Eye (tissue), 1 donor: ENCODE results near the gene TRIL.
A peak's percentile ranks its signal among the peaks of the same experiment; 100 is the strongest.

ENCODE experiments used
- DNase-seq: peaks from one replicate; pipeline ENCODE4 v3.0.0-alpha.2; 2015

Gene TRIL

DNA sequence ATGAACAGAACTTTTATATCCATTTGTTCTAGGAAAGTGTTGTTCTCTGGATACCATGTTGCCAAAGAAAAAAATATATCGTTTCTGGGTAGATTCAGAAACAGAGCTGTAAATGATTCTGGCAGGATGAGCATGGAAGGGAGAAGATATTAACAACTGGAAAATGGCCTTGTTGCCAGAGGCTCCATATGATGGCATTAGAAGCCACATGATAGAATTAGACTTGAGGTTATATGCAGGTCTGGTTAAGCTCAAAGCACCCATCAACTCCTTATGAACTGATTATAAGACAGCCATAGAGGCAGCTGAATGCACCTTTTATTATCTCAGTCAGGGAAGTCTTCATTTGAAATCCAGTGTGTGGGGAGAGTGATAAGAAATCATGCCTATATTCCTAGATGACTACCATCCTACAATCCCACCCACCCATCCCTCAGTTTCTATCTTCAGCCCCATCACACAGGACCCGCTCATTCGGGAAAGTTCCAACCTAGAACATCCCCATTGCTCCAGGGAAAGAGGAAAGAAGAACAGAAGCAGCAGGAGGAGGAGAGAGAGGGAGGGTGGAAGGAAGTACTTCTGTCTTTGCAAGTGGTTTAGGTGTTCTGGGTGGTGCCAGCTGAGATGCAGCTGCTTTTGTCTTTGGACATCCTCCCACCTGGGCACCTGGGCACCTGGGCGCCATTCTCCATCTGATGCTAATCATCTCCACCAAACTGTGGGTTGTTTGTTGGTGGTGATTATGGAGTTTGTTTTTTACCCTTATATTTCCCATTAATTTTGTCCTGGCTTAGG is 25.5 kb upstream of the TRIL start:
- DNase-seq, result no peak

DNA sequence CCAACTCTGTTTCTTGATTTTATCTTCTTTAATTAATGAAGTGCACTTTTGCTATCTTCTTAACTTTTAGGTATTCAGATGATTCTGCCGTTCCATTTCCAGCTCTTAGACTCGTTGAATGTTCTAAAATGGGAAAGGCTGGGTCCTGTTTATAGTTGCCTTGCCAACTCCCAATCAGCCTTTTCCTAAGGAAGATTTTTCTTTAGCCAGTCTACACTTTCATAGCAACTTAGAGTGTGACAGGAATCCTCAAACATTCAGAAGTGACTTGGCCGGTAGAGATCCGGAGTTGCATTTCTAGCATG is 23.0 kb upstream of the TRIL start:
- DNase-seq, result no peak

DNA sequence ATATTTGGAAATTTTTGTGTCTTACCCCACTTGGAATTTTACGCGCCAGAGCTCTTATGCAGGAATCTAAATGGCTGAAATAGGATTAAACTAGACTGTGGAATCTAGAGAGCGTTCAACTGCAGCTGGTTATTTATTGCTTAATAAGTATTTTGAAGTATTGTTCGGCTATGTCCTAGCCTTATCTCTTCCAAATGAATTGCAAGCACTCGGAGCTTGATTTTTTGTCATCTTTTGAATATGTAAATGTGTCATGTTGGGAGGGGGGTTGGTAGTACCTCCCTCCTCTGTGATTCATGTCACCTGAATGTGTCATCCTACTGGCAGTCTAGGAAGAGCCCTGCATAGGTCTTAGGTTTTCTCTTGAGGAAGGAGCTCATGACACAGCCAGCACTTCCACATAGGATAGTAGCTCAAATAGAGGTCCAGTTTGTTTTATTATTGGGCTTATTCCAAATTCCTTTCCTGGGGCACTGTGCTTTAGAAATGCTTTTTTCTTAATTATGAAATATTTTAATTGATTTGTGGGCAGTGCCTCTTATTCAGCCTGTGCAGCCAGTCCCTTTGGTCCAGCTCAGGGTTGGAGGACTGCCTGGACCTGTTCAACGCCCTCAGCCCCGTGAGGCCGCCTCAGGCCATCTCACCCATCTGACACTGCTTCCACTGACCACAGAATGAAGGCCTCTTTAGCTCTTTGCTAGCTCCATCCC is 22.5 kb upstream of the TRIL start:
- DNase-seq, result no peak

DNA sequence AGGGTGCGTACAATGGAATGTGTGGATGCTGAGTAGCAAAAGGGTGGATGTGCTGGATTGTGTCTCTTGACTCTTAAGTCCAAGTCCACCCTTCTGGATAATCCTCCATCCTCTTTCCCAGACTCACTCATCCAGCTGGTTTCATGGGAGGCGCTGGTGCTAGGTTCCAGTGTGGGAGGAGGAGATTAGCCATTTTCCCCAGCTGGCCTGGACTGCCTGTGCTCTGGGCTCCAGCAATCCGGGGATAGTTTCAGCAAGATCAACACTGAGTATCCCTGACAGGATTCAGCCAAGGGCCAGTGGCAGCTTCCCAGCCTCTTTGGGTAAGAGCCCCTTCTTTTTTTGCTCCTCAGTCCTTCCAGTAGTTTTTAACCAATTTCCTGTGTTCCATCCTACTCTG is 21.6 kb upstream of the TRIL start:
- DNase-seq, result no peak

DNA sequence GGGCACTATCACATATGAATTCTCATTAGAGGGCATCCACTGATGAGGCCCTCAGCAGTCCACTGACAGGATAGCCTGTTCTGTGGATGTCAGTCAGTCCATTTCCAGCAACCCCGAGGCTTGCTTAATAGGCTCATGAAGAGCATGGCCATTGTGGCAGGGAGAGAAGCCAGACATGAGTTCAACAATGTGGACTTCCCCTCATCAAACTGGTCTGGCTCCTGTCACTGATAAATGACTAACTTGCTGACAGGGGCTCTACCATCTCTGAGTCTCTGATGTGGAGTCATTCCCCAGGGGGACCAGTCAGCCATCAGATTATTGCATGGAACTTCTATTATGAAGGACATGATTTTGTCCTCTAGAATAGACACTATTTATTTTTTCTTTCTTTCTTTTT is 19.8 kb upstream of the TRIL start:
- no peak for DNase-seq

DNA sequence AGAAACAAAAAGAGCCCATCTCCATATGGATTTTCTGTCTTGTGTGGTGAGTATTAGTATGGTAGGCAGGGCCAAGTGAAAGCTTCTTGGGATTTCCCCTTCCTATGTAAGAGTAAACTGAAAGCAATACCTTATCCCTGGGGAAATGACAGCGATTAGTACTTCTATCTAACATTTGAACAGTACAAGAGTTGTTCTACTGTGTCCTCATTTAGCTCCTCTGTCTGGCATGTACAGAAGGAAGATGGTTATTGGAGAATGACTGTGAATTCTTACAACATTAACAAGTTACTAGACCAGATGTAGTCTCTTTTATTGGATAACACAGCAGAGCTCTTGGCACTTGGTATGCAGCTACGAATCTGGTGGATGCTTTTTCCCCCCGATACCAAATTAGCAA is 17.9 kb upstream of the TRIL start:
- DNase-seq, result no peak

DNA sequence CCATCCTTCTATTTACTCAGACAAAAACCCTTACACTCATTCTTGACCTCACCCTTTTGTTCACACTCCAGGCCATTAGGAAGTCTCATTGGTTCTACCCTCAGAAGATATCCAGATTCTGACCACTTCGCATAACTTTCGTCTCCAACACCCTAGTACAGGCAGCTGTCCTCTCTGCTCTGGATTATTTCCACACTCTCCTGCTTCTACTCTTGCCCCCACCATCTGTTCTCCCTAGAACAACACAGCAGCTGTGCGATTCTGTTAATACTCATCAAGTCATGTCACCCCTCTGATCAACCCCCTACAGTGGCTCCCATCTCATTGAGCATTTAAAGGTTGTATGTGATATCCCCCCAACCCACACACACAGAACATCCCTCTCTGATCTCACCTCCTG is 15.5 kb upstream of the TRIL start:
- no peak for DNase-seq

DNA sequence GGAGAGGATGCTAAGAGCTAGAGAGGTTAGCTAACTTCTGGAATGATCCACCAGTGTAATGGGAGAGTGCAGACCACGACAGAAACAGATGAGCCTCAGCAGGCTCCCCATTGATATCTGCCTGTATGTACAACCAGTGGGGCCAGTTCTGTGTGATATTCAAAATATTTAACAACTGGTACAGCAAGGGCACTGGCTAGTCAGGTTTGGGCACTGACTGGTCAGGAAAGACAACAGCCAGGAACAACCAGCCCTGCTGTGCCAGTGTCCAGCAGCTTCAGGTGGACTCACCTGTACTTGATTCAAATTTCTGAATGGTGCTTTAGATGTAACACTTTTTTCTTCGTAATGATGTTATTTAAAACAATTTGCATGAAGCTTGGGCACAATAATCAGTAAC is 5.9 kb upstream of the TRIL start:
- no peak for DNase-seq

DNA sequence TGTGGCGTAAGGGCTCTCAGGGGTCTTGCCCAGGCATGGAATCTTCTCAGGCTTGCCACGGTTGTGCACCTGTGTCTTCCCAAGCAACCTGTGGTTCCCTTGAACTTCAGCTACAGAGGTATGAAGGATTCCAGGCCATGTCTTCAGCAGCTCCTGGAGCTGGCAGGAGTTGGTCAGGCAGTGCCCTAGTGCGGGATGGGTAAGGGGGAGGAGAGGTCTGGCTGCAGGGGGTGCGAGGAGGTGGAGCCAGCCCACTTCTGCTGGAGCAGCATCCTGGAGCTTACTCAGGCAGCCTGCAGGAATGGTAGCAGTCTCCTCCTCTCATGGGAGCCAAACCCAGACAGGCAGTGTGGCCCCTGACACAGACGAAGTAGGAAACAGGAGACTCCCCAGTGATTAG is 3.8 kb upstream of the TRIL start:
- no peak for DNase-seq

DNA sequence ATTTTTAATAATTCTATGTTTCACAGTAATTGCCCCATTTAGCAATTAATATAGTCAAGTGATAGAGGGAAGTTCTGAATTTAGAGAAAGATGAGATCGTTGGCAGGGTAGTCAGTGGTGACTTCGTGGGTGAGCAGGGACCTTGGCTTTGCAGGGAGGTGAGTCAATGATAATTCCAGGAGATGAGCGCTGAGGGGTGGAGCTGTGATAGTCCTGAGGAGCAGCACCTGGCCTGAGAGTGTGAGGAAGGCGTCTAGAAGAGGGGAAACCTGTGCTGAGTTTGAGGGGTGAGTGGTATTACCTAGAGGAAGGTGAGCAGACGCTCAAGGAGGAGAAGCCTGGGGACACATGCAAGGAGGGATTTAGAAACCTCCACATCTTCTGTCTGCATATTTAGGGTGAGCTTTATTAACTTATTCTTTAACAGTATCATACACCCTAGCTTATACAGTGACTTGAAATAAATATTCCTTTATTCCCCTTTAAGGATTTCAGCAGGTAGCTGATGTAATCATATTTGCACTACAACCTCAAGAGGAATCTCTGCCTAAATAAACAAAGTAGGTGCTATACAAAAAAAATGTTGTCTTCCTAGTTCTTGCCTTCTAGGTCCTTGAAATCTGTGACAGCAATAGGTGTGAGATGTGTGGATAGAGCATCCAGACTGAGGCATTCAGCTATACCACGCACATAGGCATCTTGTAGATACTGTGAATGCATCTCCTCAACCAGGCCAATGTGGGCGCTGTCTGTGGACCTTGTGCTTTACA is 2.1 kb upstream of the TRIL start:
- DNase-seq, result no peak

DNA sequence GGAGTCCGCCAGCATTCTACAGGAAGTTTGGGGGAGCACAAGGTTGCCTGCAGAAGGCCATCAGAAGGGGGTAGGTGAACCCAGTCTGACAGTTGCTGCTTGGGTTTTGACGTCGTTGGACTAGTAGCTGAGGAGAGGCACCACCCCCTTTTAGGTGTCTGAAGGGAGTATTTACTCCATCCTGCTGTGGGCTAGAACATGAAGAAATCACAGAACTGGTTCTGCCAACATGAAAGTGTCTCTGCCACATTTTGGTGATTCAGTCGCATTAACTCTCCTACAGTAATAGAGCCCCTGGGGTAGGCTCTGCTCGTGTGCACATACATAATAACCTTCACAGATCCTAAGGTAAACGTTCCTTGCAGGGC is 834 bp upstream of the TRIL start:
- DNase-seq, result no peak

DNA sequence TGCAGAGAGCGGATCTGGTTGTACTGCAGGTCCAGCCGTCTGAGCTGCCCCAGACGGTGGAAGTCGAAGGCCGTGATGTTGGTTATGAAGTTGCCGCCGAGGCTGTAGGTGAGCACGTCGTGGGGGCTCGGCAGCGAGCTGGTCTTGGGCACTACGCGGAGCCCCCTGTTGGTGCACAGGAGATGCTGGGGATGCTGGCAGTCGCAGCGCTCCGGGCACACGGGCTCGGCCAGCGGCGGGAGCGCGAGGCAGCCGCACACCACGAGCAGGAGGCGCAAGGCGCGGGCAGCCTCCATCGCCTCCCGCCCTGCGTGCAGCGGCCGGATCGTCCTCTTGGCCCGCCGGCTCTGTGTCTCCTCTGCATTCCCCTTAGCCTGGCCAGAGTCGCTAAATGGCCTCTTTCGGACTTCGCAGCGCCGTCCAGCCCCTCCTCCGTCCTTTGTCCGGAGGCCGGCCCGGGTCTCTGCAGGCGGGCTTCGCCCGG is 337 bp downstream of the TRIL start:
- no peak for DNase-seq

DNA sequence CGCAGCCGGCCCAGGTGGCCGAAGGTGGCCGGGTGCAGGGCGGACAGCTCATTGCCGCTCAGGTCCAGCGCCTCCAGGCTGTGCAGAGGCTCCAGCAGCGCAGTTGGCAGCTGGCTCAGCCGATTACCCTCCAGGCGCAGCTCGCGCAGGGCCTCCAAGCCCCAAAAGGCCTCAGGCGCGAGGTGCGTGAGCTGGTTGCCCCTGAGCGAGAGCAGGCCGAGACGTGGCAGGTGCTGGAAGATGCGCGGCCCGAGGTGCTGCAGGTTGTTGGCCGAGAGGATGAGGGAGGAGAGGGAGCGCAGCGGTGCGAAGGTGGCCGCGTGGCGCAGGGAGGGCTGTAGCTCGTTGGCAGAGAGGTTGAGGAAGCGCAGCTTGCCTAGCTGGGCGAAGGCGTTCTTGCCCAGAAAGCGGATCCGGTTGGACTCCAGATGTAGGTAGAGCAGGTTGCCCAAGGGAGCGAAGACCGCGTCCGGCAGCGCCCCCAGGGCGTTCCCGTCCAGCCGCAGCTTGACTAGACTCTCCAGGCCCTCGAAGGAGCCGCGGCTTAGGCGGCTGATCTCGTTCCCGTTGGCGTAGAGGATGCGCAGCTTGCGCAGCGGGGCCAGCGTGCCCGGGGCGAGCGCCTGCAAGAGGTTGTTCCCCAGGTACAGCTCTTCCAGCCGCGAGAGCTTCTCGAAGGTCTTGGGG is 923 bp downstream of the TRIL start:
- peak; percentile 83 for DNase-seq

DNA sequence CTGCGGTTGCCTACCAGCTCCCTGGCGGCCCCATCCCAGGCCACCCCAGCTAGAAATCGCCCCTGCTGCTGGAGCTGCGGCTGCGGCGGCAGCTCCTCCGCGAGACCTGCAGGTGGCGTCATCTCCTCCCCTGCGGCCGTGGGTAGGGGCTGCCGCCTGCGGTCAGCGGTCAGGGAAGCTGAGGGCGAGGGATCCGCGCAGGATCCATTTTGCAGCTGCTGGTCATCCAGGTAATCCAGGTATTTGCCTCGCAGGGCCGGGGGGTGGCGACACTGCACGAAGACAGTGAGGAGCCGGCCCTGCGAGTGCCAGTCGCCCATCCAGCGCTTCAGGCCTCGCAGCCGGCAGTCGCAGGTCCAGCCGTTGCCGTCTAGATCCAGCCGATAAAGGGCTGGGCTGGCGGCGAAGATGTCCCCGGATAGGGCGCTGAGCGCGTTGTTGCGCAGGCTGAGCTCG is 1.5 kb downstream of the TRIL start:
- DNase-seq, result peak; percentile 89

DNA sequence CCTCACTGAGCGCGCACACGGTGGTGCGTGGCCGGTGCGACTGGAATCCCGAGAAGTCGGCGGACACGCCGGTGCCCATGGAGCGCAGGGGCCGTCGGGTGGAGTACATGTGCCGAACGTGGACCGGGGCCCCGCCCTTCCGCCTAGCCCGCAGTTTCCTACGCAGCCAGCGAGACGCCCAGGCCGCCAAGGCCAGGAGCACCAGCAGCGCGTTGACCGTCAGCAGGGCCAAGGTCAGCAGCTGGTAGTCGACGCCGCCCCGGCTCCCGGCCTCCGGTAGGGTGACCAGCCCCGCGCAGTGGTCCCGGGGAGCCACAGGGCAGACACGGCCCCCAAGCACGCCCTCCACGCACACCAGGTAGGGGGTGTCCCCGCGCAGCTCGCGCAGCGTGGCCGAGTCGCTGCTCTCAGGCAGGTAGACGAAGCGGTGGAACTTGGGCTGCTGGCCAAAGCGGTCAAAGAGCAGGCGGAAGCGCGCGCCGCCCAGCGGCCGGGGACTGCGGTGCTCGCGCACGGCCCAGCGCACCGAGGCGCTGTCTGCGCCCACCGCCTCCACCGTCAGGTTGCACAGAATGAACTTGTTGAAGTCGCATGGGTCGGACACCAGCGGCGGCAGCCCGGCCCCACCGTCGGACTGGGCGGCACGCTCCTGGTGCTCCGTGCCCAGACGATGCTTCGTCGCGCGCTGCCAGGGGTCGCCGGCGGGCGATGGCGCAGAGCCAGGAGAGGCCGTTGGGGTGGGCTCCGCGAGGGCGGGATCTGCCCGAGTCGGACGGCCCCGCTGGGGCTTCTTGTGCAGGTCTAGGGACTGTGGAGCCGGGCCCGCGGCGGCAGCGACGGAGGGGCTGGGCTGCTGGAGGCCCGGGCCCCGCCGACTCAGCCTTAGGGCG is 2.2 kb downstream of the TRIL start:
- peak; percentile 91 for DNase-seq

DNA sequence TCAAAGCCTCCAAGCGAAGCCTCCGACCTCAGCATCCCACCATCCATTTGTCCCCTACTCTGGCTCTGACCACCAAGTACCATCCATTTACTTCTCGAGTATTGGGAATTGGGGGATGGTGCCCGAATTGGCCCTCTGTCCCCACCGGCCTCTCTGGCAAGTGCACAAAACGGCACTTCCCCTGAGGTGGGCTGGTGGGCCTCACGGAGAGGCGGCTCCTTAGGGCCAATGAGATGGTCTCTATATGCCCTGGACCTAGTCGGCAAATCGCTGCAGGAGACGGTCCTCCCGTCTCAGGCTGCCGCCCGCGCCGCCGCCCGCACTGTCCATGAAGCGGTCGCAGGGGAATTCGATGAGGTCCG is 2.8 kb downstream of the TRIL start:
- no peak for DNase-seq

DNA sequence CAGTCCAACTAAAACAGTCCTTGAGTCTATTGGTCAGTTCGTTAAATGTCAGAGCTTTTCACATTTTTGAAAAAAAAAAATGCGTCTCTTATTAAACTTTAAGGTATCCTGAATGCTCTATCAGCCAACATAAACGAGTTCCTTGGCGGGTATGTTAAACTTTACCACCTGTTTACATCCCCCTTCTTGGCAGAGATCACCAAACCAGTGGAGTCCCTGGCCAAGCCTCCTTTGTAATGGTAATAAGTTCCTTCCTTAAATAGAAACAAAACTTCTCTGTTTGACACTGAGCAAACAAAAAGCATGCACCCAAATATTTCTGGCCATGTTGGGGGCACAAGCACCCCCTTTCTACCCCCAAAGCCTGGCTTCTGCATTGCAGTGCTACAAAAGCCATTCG is 3.2 kb downstream of the TRIL start:
- DNase-seq, result no peak

DNA sequence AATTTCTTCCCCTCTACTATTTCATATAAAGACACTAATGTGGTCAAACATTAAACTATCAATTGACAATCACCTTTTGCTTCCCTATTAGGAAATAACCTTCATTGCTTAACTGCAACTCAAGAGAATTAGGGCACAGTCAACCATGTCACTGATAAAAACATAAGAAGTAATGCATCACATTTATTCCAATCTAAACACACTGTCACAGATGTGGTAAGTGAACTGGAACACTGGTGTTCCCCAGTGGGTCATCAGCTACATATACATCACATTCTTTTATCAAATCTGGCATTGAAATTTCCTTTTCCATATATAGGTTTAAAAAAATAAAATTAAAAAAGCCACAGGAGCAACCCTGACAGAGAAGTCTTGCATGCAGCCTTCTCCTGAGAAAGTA is 3.7 kb downstream of the TRIL start:
- DNase-seq, result no peak

DNA sequence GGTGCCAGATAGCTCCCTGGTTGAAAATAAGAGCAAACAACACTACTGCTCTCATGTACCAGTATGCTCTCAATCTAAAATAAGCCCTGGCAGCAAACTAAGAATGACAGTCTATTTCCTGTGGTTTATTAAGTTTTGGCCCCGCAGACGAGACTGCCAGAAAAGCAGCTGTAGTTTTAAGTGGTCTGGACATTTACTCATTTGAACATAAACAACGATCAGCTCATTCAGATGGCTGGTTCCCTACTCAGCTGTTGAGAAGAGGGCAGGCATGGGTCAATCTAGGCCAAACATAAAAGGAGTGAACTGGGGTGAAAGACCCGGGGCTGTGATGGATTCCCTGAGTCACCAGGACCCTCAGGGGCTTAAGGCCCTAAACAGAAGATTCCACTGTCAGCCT is 4.5 kb downstream of the TRIL start:
- no peak for DNase-seq

DNA sequence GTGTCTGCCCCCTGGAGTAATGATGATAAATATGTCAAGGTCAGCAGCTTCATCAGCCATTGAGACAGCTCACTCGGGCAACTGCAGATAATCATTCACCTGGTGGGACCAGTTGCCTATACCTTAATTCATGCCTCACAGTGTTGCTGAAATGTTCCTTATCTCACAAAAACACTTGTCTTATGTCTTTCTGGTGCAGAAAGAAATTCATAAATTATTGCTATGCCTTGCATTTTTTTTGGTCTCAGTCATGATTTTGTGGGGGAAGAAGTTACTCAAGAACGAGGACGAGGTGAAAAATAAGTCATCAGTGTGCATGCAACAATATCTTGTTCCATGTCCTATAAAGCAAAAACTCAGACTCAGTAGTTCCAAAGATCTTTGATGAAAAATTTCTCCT is 16.0 kb downstream of the TRIL start:
- DNase-seq, result no peak

DNA sequence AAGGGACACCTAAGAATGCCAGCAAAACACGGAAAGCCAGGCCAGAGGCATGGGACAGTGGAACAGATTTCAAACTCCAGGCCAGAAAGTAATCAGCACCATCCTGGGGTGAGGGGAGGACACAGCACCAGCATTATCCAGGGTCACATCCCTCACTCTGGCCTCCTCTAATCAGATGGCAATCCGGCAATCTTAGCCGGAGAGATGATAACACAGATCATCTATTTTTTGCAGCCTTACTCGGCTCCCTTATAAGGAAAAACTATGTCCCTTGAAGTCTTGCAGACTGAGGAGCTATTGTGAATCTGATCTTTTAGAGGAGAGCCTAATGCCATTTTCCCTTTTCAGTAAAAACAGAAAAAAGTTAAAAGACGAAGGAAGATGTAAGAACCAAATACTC is 16.5 kb downstream of the TRIL start:
- DNase-seq, result no peak

DNA sequence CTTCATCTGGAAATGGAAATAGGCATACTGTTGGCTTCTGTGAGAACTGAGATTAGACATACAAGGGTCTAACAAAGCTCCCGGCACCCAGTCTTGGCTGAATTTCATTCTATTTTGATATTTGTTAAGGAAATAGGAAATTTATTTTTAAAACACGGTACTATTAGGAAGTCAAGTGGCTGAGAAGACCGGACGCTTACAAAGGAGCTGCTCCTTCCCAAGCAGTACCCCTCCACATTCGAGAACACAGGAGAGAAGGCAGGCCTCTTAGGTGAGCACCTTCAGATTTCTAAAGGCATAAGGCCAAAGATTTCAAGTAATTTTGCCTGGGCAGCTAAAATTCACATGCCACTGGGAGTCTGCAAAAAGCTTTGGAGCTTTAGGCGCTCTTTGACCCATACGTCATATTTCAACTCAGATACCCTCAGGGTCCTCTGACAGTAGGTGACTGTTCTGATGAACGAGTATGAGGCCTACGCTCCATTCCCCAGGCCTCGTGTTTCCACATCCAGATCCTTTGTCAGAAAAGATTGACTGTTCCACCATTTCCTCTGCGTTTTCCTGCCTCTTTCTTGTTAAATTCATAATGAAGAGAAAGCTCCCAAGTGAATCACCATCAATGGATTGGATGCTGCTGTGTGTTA is 17.3 kb downstream of the TRIL start:
- DNase-seq, result no peak
